NCI-H2171 (cell line): ENCODE measurements around the gene EVI5L.

Experiments
- DNase-seq: peaks from one replicate; lab custom pipeline; 2025; lab: John Stamatoyannopoulos, UW

Gene EVI5L

DNA sequence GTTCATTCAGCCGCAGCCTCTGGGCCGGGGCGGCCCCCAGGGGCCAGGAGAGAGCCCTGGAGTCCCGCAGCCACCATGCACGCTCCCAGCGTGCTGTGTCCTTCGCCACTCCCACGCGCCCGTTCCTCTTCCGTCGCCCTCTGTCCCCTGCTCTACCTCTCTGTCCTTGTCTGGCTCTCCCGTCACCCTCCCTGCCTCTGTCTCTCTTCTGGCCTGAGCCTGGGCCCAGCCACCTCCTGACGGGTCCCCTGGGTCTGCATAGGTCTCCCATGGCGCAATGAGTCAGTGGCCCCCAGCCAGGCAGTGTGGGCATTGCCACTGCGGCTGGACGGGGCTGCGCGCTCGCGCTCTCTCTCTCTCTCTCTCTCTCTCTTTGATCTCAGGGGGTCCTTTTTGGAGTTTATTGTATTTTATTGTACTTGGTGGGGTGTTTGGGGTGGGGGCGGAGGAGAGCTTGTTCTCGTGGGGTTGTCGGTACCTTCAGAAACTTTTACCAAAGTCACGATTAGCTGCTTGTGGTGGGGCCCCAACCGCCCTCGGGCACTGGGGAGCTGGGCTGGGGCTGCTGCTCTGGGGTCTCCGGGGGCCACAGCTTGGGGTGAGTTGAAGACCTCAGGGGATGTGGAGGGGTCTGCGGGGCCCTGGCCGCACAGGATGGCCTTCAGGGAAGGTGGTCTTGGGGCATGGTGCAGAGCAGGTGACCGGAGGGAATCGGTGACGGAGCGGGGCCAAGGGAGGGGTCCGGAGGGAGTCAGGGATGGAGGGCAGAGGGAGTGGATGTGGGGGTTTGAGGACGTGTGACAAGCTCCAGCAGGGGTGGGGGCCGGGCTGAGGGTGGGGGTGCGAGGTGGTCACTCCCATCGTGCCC is 82.9 kb downstream of the EVI5L start:
- no peak for DNase-seq

DNA sequence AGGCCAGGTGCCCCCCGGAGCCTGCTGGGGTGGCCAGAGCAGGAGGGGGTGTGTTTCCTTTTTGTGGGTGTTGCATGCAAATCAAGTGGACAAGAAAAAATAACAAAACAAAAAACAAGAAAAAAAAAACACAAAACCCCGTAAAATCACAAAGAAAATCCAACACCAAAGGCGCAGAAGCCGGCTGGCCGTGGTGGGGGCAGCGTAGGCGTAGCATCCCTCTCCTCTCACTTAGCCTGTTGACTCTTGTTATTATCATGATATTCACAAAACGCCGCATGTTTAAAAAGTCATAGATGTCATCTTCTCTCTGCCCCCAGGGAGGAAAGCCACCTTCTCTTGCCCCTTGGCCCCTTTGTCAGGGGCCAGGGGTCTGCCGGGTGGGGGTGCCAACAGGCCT is 83.6 kb downstream of the EVI5L start:
- DNase-seq = no peak

DNA sequence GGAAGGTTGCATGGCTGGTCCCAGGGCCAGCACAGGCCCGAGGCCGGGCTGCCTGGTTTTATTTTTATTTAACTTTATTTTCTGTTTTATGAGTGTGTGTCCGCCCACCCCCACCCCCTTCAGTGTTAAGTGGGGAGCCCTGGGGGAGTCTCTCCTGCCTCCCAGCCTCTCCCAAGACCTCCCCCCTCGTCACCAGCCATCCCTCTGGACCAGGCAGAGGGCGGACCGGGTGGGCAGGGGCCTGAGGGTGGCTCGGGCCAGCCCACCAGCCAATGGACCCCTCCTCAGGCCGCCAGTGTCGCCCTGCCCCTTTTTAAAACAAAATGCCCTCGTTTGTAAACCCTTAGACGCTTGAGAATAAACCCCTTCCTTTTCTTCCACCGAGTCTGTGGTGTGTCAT is 84.1 kb downstream of the EVI5L start:
- DNase-seq = no peak
